Measurements from ENCODE around the gene ITPR3.

The ITPR3 gene

DNA sequence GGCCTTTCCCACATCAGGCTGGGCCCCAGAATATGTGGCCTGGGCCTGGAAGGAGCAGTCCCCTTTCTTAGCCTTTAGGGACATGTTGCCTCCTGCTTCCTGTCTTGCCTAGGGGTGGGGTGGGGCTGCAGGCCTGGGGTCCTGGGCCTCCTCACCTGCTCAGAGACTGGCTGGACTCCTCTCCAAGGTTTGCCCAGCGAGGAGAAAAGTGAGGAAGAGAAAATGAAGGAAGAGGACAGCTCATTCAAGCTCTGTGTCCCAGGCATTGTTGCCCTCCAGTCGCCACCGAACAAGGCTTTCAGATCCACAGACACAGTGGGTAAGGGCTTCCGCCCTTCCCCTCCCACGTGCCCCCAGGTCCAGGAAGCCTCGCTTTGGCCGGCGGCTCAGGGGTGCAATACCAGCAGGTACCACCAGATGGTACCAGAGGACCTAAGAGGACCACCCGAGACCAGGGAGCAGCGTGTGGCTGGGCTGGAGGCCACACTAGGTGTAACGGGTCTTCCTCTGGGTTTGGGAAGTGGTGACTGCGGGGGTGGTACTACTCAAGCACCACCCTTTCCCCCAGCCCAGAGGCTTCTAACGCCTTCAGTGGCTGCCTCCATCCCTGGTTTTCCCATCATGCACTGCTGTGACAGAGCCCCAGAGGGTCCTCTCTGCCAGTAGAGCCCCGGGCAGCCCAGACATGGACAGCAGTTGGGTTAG lies 35.6 kb upstream of the ITPR3 start:
- peaks cover 35 to 47% of the 10 kb centered on the region in 2 donors for H3K4me1 Mint-ChIP-seq

DNA sequence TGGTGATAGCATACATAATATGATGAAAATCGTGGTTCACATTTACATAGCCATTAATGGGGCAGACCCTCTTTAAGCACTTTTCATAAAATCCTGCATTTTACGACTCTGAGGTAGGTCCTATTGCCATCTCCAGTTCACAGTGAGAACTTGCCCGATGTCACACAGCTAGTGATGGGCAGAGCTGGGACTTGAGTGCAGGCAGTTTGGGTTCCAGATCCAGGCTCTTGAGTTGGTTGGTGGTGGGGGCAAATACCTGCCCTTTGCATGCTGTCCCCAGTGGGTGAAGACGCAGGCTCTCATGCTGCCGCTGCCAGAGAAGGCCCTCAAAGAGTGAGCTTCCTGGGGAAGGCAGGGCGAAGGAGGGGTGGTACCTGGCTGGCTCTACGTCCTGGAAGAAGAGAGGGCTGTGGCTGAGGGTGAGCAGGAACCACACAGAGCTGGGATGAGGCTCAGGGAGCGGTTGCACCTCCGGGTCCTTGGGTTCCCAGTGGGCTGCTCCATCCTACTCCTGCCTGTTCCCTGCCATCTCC lies 34.9 kb upstream of the ITPR3 start:
- no peaks in the 10 kb centered on the region for H3K27me3 Mint-ChIP-seq
- H3K9me3 Mint-ChIP-seq: no peaks in the 10 kb centered on the region
- ATAC-seq (replicated peaks): peak; percentile 4 to 5
- no peak for DNase-seq
- H3K36me3 Mint-ChIP-seq: no peaks in the 10 kb centered on the region
- peak overlapping the region; percentile 96 for H3K27ac Mint-ChIP-seq
- H3K4me1 Mint-ChIP-seq: peaks cover 41 to 52% of the 10 kb centered on the region in 2 donors
- peak overlapping the region; percentile 68 to 84 for H3K4me3 Mint-ChIP-seq

More for the DNA sequence above, 35.6 kb upstream of the ITPR3 start:
- no peaks in the 10 kb centered on the region for H3K9me3 Mint-ChIP-seq
- peak overlapping the region; percentile 96 for H3K27ac Mint-ChIP-seq
- DNase-seq: peak; percentile 90
- H3K4me3 Mint-ChIP-seq: peak overlapping the region; percentile 68 to 84
- H3K27me3 Mint-ChIP-seq: no peaks in the 10 kb centered on the region
- H3K36me3 Mint-ChIP-seq: no peaks in the 10 kb centered on the region
- ATAC-seq (replicated peaks): peak; percentile 82 to 89

- Mint-ChIP-seq H3K9me3 (peaks cover 3 to 5% of the 10 kb centered on the region in 2 donors), H3K27me3 (no peaks in the 10 kb centered on the region), H3K4me1 (peaks cover 52 to 65% of the 10 kb centered on the region in 2 donors), H3K27ac (no peak overlapping the region), H3K4me3 (no peak overlapping the region), H3K36me3 (no peaks in the 10 kb centered on the region)
- ATAC-seq (replicated peaks) (no peak), DNase-seq (no peak)
Observed at GRCh38 chr6:33587529-33587928, 33.6 kb upstream of the ITPR3 start.

- H3K9me3 Mint-ChIP-seq: peaks cover 5 to 6% of the 10 kb centered on the region in 2 donors
- DNase-seq (no peak), ATAC-seq (replicated peaks) (no peak)
- H3K27ac Mint-ChIP-seq: no peak overlapping the region
- H3K36me3 Mint-ChIP-seq: no peaks in the 10 kb centered on the region
- no peak overlapping the region for H3K4me3 Mint-ChIP-seq
- peaks cover 56 to 71% of the 10 kb centered on the region in 2 donors for H3K4me1 Mint-ChIP-seq
- no peaks in the 10 kb centered on the region for H3K27me3 Mint-ChIP-seq
Observed at GRCh38 chr6:33588894-33589293, 32.2 kb upstream of the ITPR3 start.

DNA sequence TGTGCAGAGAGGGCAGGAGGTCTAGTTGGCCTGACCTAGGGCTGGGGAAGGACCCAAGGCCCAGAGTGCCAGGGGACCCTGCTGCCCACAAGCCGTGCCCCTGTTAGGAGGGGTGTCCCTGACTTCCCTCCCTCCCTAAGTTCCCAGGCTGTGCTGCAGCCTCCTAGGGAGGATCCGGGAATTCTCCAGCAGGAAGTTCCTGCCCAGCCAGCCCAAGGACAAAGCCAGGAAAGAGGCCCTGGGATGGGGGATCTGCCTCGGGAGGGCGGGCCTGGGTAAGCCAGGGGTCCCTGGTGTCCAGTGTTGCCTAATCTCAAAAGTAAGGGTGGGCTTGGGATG lies 31.8 kb upstream of the ITPR3 start:
- Mint-ChIP-seq H3K9me3 (peaks cover 5 to 6% of the 10 kb centered on the region in 2 donors), H3K36me3 (no peaks in the 10 kb centered on the region), H3K27ac (no peak overlapping the region), H3K4me1 (peaks cover 56 to 67% of the 10 kb centered on the region in 2 donors), H3K27me3 (no peaks in the 10 kb centered on the region), H3K4me3 (no peak overlapping the region)
- ATAC-seq (replicated peaks) (no peak), DNase-seq (no peak)

- DNase-seq (no peak), ATAC-seq (replicated peaks) (peak; percentile 26 to 36)
- peak overlapping the region; percentile 95 for H3K27ac Mint-ChIP-seq
- H3K27me3 Mint-ChIP-seq: no peaks in the 10 kb centered on the region
- H3K4me1 Mint-ChIP-seq: peaks cover 57 to 69% of the 10 kb centered on the region in 2 donors
- H3K9me3 Mint-ChIP-seq: peaks cover 5 to 6% of the 10 kb centered on the region in 2 donors
- H3K4me3 Mint-ChIP-seq: no peak overlapping the region
- no peaks in the 10 kb centered on the region for H3K36me3 Mint-ChIP-seq
Observed at GRCh38 chr6:33589731-33590530, 31.2 kb upstream of the ITPR3 start.

DNA sequence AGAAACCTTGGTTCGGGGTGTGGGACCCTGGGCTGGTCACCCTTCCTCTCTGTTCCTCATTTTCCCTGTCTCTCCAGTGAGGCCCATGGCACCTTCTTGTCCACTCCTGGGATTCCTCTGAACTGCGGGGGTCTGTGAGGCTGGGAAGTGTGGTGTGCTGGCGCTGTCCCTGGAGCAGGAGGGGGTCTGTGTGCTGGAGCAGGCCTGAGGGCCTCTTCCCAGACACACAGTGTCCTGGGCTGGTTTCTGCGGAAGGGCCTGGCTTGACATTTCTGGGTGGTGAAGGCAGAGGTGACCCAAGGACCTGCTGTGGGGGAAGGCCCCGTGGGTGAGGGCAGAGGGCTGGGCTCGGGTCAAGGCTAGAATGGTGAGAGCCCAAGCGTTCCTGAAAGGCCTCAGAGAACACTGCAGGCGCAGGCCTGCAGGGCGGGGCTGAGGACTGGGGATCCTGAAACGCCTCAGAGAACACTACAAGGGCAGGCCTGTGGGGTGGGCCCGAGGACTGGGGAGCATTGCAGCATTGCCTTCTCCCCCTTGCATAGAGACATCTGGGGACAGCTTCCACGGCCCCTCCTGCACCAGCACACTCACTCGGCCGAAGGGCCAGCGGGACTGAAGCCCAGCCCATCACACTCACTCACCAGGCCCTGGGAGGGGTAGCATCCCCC lies 30.5 kb upstream of the ITPR3 start:
- no peak for DNase-seq
- peak; percentile 8 to 13 for ATAC-seq (replicated peaks)
- peaks cover 56 to 69% of the 10 kb centered on the region in 2 donors for H3K4me1 Mint-ChIP-seq
- H3K36me3 Mint-ChIP-seq: no peaks in the 10 kb centered on the region
- peak overlapping the region; percentile 95 for H3K27ac Mint-ChIP-seq
- H3K4me3 Mint-ChIP-seq: no peak overlapping the region
- peaks cover 5 to 6% of the 10 kb centered on the region in 2 donors for H3K9me3 Mint-ChIP-seq
- no peaks in the 10 kb centered on the region for H3K27me3 Mint-ChIP-seq

DNA sequence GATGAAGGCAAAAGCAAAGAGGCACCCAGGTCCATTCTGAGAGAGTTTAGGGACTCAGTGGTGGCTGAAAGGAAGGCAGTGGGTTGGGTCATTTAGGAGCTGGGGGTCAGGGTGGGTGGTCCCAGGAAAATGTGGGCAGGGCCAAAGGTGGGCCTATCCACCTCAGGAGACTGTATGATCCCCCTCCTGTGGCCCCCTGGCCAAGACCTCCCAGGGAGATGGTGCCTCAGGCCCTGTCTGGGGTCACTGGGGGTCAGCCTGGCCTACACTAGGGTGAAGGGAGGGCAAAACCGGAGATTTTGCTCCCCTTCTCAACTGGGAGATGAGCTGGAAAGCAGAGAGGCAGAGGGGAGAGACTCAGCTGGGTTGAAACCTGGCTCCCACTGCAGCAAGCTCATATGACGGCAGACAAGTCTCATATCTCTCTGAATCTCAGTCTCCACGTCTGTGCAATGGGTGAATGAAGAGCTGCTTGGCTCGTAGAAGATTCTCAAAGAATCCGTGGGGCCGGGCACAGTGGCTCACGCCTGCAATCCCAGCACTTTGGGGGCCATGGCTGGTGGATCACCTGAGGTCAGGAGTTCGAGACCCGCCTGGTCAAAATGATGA lies 29.6 kb upstream of the ITPR3 start:
- peak overlapping the region in 1 of 2 donors; percentile 29 for H3K4me3 Mint-ChIP-seq
- H3K9me3 Mint-ChIP-seq: peaks cover 5 to 6% of the 10 kb centered on the region in 2 donors
- ATAC-seq (replicated peaks) (no peak), DNase-seq (no peak)
- H3K27me3 Mint-ChIP-seq: no peaks in the 10 kb centered on the region
- peaks cover 51 to 68% of the 10 kb centered on the region in 2 donors for H3K4me1 Mint-ChIP-seq
- no peaks in the 10 kb centered on the region for H3K36me3 Mint-ChIP-seq
- H3K27ac Mint-ChIP-seq: peak overlapping the region; percentile 95

- peak overlapping the region; percentile 95 for H3K27ac Mint-ChIP-seq
- peaks cover 0 to 3% of the 10 kb centered on the region in 2 donors for H3K36me3 Mint-ChIP-seq
- no peak for DNase-seq
- ATAC-seq (replicated peaks): no peak
- H3K4me1 Mint-ChIP-seq: peaks cover 52 to 69% of the 10 kb centered on the region in 2 donors
- peaks cover 5 to 6% of the 10 kb centered on the region in 2 donors for H3K9me3 Mint-ChIP-seq
- no peaks in the 10 kb centered on the region for H3K27me3 Mint-ChIP-seq
- H3K4me3 Mint-ChIP-seq: peak overlapping the region; percentile 68 to 83
Observed at GRCh38 chr6:33592280-33592594, 28.9 kb upstream of the ITPR3 start.

GRCh38 chr6:33592595-33593413 lies 28.3 kb upstream of the ITPR3 start:
- peaks cover 5 to 6% of the 10 kb centered on the region in 2 donors for H3K9me3 Mint-ChIP-seq
- peaks cover 56 to 74% of the 10 kb centered on the region in 2 donors for H3K4me1 Mint-ChIP-seq

DNA sequence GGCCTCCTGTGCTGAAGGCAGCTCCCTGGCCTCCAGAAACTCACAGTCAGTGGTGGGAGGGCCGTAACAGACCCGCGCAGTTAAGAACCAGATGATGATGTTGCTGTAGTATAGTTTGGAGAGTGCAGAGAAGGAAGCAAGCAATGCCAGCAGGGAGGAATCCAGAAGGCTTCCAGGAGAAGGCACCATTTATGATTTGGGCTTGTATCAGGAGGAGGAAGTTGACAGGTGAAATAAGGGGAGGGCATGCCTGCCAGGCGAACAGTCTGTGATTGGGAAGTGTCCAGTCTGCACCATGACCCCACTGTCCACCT lies 27.8 kb upstream of the ITPR3 start:
- no peak for ATAC-seq (replicated peaks)
- H3K4me1 Mint-ChIP-seq: peaks cover 56 to 75% of the 10 kb centered on the region in 2 donors

More at GRCh38 chr6:33592595-33593413, 28.3 kb upstream of the ITPR3 start:
- Mint-ChIP-seq H3K27ac (peak overlapping the region; percentile 95), H3K4me3 (peak overlapping the region; percentile 68 to 83), H3K36me3 (peaks cover 0 to 3% of the 10 kb centered on the region in 2 donors), H3K27me3 (no peaks in the 10 kb centered on the region)
- DNase-seq (peak; percentile 76), ATAC-seq (replicated peaks) (peak; percentile 79 to 80)

GRCh38 chr6:33595001-33595846 lies 25.9 kb upstream of the ITPR3 start:
- Mint-ChIP-seq H3K27ac (peak overlapping the region; percentile 62), H3K27me3 (no peaks in the 10 kb centered on the region), H3K4me3 (no peak overlapping the region), H3K36me3 (peaks cover 0 to 3% of the 10 kb centered on the region in 2 donors), H3K4me1 (peaks cover 52 to 67% of the 10 kb centered on the region in 2 donors), H3K9me3 (peaks cover 5 to 6% of the 10 kb centered on the region in 2 donors)
- ATAC-seq (replicated peaks): no peak
- DNase-seq: no peak

More for the DNA sequence above, 27.8 kb upstream of the ITPR3 start:
- H3K9me3 Mint-ChIP-seq: peaks cover 5 to 6% of the 10 kb centered on the region in 2 donors
- H3K36me3 Mint-ChIP-seq: peaks cover 0 to 3% of the 10 kb centered on the region in 2 donors
- peak overlapping the region; percentile 95 for H3K27ac Mint-ChIP-seq
- peak overlapping the region; percentile 68 to 83 for H3K4me3 Mint-ChIP-seq
- no peak for DNase-seq
- no peaks in the 10 kb centered on the region for H3K27me3 Mint-ChIP-seq

Measured in stimulated activated naive B cell treated with anti-CD40 and anti-IgM and Interleukin-4, amounts not matched to agents 10 μg/mL and 1 μg/mL and 100 μg/mL, for 72 hours (primary cell).